DND-41 (cell line): ENCODE measurements around the gene PTPRD.

Experiments
- ATAC-seq: fragments of 200-7000 bp; cut with Tn5 transposase; 3 replicates; pipeline ENCODE4 v1.9.1; 2021; ENCODE audit warnings: low read depth; ENCODE audit not compliant: insufficient read depth
- DNase-seq: peaks from one replicate; pipeline ENCODE4 v3.0.0-alpha.2; 2020
- H2AFZ ChIP-seq: 2 replicates; pipeline ENCODE4 v1.6.0; 2012; ENCODE audit warnings: low read depth, low read length
- H3K27ac ChIP-seq: 2 replicates; pipeline ENCODE4 v1.5.1; 2012; ENCODE audit warnings: low read length, inconsistent platforms
- H3K27me3 ChIP-seq: fragments of 200-600 bp; sonication (generic); 2 replicates; pipeline ENCODE4 v1.6.0; 2012; ENCODE audit warnings: low read length, mild to moderate bottlenecking, inconsistent platforms; ENCODE audit not compliant: insufficient read depth, poor library complexity
- H3K36me3 ChIP-seq: 2 replicates; pipeline ENCODE4 v1.5.1; 2012; ENCODE audit warnings: low read length, inconsistent platforms; ENCODE audit not compliant: insufficient read depth
- H3K4me1 ChIP-seq: 2 replicates; pipeline ENCODE4 v1.5.1; 2012; ENCODE audit warnings: mild to moderate bottlenecking, low read length; ENCODE audit not compliant: insufficient read depth
- H3K4me2 ChIP-seq: 2 replicates; pipeline ENCODE4 v1.6.0; 2012; ENCODE audit warnings: mild to moderate bottlenecking, moderate library complexity, low read length, inconsistent platforms; ENCODE audit not compliant: insufficient read depth
- H3K4me3 ChIP-seq, 2 experiments: fragments of 200-600 bp in 1 of 2; shearing (Covaris generic) in 1 of 2; 2 replicates each; pipeline ENCODE4 v1.5.1; 2012 to 2016; ENCODE audit warnings: inconsistent platforms in 2 of 2, low read length in 2 of 2, mild to moderate bottlenecking in 2 of 2, low read depth in 1 of 2, moderate library complexity in 1 of 2
- H3K79me2 ChIP-seq: 2 replicates; pipeline ENCODE4 v1.6.0; 2012; ENCODE audit warnings: low read length, inconsistent platforms; ENCODE audit not compliant: insufficient read depth
- H3K9ac ChIP-seq: 2 replicates; pipeline ENCODE4 v1.6.0; 2012; ENCODE audit warnings: low read depth, mild to moderate bottlenecking, inconsistent platforms, low read length, moderate library complexity
- H3K9me3 ChIP-seq: 2 replicates; pipeline ENCODE4 v1.5.1; 2012; ENCODE audit warnings: low read length, moderate library complexity, mild to moderate bottlenecking, inconsistent platforms; ENCODE audit not compliant: insufficient read depth, severe bottlenecking
- H4K20me1 ChIP-seq: 2 replicates; pipeline ENCODE4 v1.6.0; 2012; ENCODE audit warnings: low read length; ENCODE audit not compliant: insufficient read depth
- CTCF ChIP-seq: IDR thresholded peaks from 2 replicates; pipeline ENCODE4 v1.5.1; 2012; ENCODE audit warnings: borderline replicate concordance, low read length, moderate library complexity, mild to moderate bottlenecking; ENCODE audit not compliant: poor library complexity, severe bottlenecking; ENCODE audit errors: extremely low read depth
- EZH2 ChIP-seq: IDR thresholded peaks from 3 replicates; pipeline ENCODE4 v1.6.1; 2012; ENCODE audit warnings: borderline replicate concordance, low read depth, mild to moderate bottlenecking, moderate library complexity, low read length, inconsistent platforms; ENCODE audit not compliant: severe bottlenecking

PTPRD gene

GRCh38 chr9:9973062-9973461, 639.7 kb downstream of the PTPRD start:
- no peak overlapping the region for H3K4me3 ChIP-seq
- no peaks in the 10 kb centered on the region for H3K79me2 ChIP-seq
- H3K27me3 ChIP-seq, result no peaks in the 10 kb centered on the region
- H2AFZ ChIP-seq, result no peak overlapping the region
- no peak overlapping the region for H3K4me2 ChIP-seq
- DNase-seq (no peak), ATAC-seq (no peak)
- H4K20me1 ChIP-seq, result no peaks in the 10 kb centered on the region
- H3K27ac ChIP-seq, result no peak overlapping the region
- H3K36me3 ChIP-seq, result no peaks in the 10 kb centered on the region
- TF ChIP-seq CTCF (no peak), EZH2 (no peak)
- H3K9me3 ChIP-seq, result no peaks in the 10 kb centered on the region
- H3K9ac ChIP-seq, result no peak overlapping the region
- H3K4me1 ChIP-seq, result no peaks in the 10 kb centered on the region

- H4K20me1 ChIP-seq, result no peaks in the 10 kb centered on the region
- TF ChIP-seq EZH2 (no peak), CTCF (no peak)
- H3K27ac ChIP-seq, result no peak overlapping the region
- no peak for ATAC-seq
- H3K27me3 ChIP-seq, result no peaks in the 10 kb centered on the region
- no peaks in the 10 kb centered on the region for H3K36me3 ChIP-seq
- DNase-seq, result no peak
- H3K79me2 ChIP-seq, result no peaks in the 10 kb centered on the region
- no peak overlapping the region for H2AFZ ChIP-seq
- no peak overlapping the region for H3K4me3 ChIP-seq
- no peaks in the 10 kb centered on the region for H3K4me1 ChIP-seq
- no peak overlapping the region for H3K9ac ChIP-seq
- H3K9me3 ChIP-seq, result no peaks in the 10 kb centered on the region
- no peak overlapping the region for H3K4me2 ChIP-seq
Measured at GRCh38 chr9:9970514-9970913, 642.3 kb downstream of the PTPRD start.

GRCh38 chr9:9963841-9964240, 649.0 kb downstream of the PTPRD start:
- no peak overlapping the region for H2AFZ ChIP-seq
- no peaks in the 10 kb centered on the region for H3K36me3 ChIP-seq
- no peaks in the 10 kb centered on the region for H3K4me1 ChIP-seq
- no peak overlapping the region for H3K27ac ChIP-seq
- no peaks in the 10 kb centered on the region for H3K79me2 ChIP-seq
- DNase-seq, result no peak
- no peak overlapping the region for H3K4me2 ChIP-seq
- no peak overlapping the region for H3K9ac ChIP-seq
- no peak for ATAC-seq
- no peaks in the 10 kb centered on the region for H3K9me3 ChIP-seq
- no peak overlapping the region for H3K4me3 ChIP-seq
- TF ChIP-seq CTCF (no peak), EZH2 (no peak)
- no peaks in the 10 kb centered on the region for H3K27me3 ChIP-seq
- no peaks in the 10 kb centered on the region for H4K20me1 ChIP-seq

- H3K27ac ChIP-seq, result no peak overlapping the region
Measured at GRCh38 chr9:9961934-9962333, 650.9 kb downstream of the PTPRD start.

More at GRCh38 chr9:9961934-9962333, 650.9 kb downstream of the PTPRD start:
- Histone ChIP-seq H4K20me1 (no peaks in the 10 kb centered on the region), H3K36me3 (no peaks in the 10 kb centered on the region), H2AFZ (no peak overlapping the region), H3K79me2 (no peaks in the 10 kb centered on the region), H3K9me3 (no peaks in the 10 kb centered on the region), H3K4me1 (no peaks in the 10 kb centered on the region), H3K4me3 (no peak overlapping the region), H3K4me2 (no peak overlapping the region), H3K27me3 (no peaks in the 10 kb centered on the region), H3K9ac (no peak overlapping the region)
- DNase-seq (no peak), ATAC-seq (no peak)
- TF ChIP-seq CTCF (no peak), EZH2 (no peak)
